Stimulated activated naive CD4-positive, alpha-beta T cell (primary cell): ENCODE data around the gene BPIFB1.

Experiments used
- DNase-seq, 6 experiments: peaks; one replicate each; lab custom pipeline; 2025; lab: John Stamatoyannopoulos, UW

BPIFB1 gene

DNA sequence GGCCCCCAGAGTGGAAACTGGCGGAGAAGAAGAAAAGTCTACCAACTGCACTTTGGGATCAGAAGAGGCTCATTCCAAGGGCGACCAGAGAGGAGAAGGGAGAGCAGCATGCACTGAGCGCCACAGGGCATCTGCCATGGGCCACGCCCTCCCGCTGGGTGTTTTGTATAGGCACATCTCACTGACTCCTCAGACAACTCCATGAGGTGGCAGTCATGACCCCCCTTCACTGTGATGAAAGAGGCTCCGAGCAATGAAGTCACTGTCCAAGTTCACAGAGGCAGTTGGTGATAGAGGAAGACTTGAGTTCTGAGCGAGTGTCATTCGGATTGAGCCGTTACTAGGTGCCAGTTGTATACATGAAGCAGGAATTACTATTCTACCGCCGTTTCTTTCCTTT is 15.4 kb downstream of the BPIFB1 start:
- no peak for DNase-seq

GRCh38 chr20:33299111-33299603 is 16.1 kb downstream of the BPIFB1 start:
- peak; percentile 6 to 78 (median 64) for DNase-seq

DNA sequence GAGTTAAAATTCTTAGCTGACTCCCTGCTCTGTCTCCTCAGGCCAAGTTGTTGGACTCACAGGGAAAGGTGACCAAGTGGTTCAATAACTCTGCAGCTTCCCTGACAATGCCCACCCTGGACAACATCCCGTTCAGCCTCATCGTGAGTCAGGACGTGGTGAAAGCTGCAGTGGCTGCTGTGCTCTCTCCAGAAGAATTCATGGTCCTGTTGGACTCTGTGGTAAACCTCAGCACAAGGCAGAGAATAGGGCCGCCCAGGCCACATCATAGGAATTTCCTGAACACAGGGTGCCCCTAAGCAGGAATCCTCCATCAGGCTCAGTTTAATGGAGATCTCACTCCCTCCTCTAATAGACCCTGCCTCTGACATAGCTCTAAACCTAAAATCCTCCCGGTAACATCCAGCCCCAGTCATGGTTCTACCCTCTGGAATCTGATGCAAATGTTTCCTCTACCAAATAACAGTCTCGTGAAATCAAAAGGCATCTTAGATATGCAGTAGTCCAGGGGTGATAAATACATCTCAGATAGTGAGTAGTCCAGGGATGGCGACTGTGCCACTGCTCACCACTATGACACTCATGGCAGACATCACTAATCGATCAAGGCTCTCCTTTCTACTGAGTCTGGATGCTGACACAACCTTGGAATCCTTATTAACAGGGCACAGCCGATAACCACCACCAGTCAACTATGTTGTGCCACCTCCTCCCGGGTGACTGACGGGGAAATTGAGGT is 18.3 kb downstream of the BPIFB1 start:
- DNase-seq, result no peak

GRCh38 chr20:33303595-33303994 is 20.6 kb downstream of the BPIFB1 start:
- DNase-seq, result no peak

DNA sequence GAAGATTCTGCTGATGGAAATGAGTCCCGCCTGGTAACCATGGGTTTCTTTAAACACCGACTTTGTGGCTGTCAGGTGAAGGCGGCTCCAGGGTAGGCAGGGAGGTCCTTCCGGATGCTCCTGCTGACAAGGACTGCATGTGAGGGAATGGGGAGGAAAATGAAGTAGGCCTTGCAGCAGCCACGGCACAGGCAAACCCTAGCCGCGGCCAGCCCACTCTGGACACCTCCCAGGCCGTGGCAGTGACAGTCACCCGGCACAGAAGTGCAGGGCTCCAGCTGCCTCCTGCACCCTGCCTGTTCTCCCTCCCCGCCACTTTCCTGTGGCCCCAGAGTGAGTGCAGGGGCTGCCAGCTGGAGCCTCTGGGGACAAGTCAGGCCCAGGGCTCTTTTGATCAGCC is 21.0 kb downstream of the BPIFB1 start:
- no peak for DNase-seq

- no peak for DNase-seq
Measured at GRCh38 chr20:33305589-33306057, 22.6 kb downstream of the BPIFB1 start.

DNA sequence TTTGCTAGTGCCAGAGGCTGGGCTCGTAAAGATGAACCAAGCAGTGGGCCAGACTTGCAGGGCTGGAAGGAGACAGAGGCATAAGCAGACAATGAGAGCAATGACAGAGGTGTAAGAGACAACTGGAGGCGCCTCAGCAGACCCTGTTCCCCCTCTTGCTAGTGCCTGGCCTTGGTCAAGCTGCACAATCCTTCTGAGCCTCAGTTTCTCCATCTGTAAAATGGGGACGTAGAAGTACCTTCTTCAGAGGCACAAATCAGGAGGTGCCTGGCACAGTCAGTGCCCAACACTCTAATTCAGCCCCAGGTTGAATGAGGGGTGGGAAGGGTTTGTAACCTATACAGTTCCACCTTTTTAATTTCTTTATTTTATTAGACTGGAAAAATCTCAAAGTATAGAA is 23.2 kb downstream of the BPIFB1 start:
- no peak for DNase-seq

DNA sequence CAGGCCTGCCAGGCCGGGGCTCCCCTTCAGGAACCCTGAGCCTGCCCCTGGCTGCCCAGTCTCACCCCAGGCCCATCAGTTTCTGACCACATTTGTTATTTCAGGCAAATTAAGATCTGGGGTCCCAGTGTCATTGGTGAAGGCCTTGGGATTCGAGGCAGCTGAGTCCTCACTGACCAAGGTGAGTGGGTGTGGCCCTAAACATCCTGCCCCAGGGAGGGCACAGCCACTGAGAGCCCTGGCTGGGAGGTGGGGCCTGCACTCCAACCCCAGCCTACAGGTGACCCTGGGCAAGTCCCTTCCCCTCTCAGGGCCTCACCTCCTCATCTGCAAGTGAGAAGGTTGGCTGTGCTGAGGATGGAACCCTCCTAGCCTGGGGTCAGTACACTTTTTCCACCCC is 23.8 kb downstream of the BPIFB1 start:
- no peak for DNase-seq

GRCh38 chr20:33308668-33309067 is 25.7 kb downstream of the BPIFB1 start:
- no peak for DNase-seq

DNA sequence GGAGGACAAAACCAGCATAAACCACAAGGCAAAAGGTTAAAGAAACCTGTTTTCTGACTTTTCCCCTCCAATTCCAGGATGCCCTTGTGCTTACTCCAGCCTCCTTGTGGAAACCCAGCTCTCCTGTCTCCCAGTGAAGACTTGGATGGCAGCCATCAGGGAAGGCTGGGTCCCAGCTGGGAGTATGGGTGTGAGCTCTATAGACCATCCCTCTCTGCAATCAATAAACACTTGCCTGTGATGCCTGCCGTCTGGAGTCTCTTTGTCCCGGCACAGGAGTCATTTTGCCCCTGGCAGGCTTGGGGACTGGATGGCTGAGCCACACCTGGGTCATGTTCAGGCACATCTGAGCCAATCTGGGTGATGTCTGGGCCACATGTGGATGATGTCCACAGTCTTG is 26.6 kb downstream of the BPIFB1 start:
- no peak for DNase-seq

GRCh38 chr20:33310327-33310899 is 27.4 kb downstream of the BPIFB1 start:
- no peak for DNase-seq

- DNase-seq, result no peak
Measured at GRCh38 chr20:33311011-33311410, 28.0 kb downstream of the BPIFB1 start.

DNA sequence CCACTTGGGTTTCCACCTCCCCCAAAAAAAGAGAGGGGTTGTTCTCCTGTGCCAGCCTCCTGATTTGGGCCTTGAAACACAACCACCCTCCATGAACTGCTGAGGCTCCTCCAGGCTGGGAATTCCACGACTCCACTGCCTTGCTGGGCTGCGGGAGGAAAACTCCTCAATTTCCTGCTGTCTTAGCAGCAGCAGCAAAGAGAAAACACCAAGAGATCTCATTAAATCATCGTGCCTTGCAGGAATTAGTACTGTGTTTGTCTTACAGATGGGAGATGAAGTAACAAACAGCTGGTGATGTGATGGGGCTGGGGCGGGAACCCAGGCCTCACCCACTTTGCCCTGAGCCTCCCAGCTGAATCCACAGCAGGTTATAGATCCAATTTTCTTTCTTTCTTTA is 29.0 kb downstream of the BPIFB1 start:
- no peak for DNase-seq

DNA sequence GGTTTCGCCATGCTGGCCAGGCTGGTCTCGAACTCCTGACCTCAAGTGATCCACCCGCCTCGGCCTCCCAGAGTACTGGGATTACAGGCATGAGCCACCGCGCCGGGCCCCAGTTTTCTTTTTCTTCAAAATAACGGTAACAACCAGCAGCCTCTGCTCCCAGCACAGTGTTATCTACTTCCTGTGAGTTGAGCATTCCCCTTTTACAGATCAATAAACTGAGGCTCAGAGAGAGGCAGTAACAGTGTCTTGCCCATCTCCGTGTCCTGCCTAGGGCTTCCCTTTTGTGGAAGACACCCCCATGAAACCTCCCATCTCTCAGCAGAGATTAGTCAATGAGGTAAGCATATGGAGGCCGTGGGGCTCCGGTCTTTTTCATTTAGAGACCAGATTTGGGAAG is 29.6 kb downstream of the BPIFB1 start:
- DNase-seq, result no peak

GRCh38 chr20:33313686-33314314 is 30.8 kb downstream of the BPIFB1 start:
- no peak for DNase-seq

GRCh38 chr20:33316343-33316742 is 33.3 kb downstream of the BPIFB1 start:
- DNase-seq, result no peak

GRCh38 chr20:33316958-33317357 is 33.9 kb downstream of the BPIFB1 start:
- no peak for DNase-seq

DNA sequence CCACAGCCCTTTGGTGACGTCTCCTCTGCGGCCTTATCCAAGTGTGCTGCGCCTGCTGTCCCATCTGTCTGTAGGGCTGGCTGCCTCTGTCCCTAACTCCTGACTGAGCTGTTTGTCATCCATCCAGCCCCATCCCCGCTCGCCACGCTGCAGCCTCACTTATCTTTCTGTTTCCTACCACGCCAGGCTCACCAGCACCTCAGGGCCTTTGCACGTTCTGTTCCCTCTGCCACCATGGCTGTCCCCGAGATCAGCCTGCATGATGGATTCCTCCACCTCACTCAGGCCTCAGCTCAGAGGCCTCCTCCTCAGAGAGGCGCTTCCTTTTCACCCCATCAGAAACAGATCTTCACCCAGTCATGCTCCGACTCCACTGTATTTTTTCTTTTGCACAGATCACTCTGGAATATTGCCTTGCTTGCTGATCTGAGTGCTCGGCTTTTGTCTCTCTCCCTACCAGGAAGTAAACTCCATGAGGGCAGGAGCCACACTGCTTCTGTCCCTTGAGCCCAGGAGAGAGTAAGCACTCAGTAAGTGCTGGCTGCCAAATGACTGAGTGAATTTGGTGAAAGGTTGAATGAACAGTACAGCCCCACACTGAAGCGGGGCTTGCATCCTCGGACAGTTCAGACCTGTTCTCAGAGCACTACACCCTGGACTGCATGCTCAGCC is 34.5 kb downstream of the BPIFB1 start:
- DNase-seq, result no peak

DNA sequence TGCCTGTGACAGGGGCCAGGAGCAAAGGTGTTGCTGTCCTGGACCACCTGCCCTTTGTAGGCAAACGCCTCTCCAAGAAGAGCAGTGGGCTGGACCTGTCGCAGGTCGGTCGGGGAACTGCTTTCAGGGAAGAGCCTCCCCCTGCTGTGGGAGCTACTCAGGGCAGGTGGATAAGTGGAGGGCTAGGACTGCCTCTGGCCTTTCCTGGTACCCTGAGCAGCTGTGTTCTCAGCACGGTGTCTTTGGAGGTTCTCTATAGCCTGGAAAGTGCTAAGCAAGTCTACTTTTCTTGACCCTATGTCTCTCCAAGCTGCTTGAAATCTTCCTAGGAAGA is 35.0 kb downstream of the BPIFB1 start:
- no peak for DNase-seq

DNA sequence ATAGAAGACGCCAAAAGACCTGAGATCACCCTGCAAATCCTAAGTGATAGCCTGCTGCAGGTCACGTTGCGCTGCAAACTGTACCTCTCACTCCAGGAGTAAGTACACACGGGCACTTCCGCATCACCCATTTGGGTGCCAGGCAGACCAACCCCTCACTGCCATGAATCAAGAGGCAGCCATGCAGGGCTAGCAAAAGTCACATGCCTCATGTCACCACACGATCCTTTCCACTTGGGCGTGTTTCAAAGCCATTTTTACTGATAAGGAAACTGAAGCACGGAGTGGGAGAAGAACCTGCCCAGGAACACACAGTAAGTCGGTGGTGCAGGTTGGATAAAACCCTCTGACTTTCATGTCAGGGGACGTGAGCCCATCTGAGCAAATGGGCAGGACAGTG is 37.0 kb downstream of the BPIFB1 start:
- no peak for DNase-seq

GRCh38 chr20:33322456-33322855 is 39.4 kb downstream of the BPIFB1 start:
- no peak for DNase-seq

DNA sequence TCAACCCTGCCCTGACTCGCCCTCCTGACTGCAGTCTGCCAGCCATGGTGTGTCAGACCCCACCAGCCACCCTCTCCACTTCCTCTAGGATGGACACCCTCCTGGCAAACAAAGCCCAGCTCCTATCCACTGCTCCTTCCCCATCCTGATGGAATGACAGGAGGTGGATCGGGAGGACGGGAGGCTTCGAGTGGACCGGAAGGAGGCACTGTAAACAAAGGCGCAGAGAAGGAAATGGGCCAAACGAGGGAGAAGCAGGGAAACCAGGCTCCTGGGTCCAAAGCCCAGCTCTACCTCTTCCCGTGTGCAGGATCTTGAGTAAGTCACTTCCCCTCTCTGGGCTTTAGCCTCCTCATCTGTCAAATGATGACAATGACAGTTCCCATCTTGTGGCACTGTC is 40.2 kb downstream of the BPIFB1 start:
- no peak for DNase-seq

- no peak for DNase-seq
Measured at GRCh38 chr20:33325350-33325749, 42.3 kb downstream of the BPIFB1 start.
